Measurements from ENCODE around the gene SLC12A7. TPM values are rescaled to one million over a fixed set of nuclear protein-coding genes. Genes with fewer than 3 reads are reported as not detected.

SLC12A7 gene
- total and polyA plus RNA-seq, 2 of the 13 experiments (the other 11 are each of a cell fraction or from before 2014, with no cell fraction given), result 14.0 to 18.5 TPM

- TF ChIP-seq PAXIP1 (CRISPR knock-in tag; conservative IDR thresholded peaks at IDR 0.05) (peak; percentile 96), SUZ12 (IDR thresholded peaks at IDR 0.05; ENCODE audit: low read depth, low read length) (no peak), RXRA (CRISPR knock-in tag; IDR thresholded peaks at IDR 0.05) (peak; percentile 90), NFYC (CRISPR knock-in tag; IDR thresholded peaks at IDR 0.05) (no peak), NFIB (CRISPR knock-in tag; IDR thresholded peaks at IDR 0.05; ENCODE audit: borderline replicate concordance) (no peak), ZNF232 (CRISPR knock-in tag; IDR thresholded peaks at IDR 0.05; ENCODE audit: borderline replicate concordance) (peak; percentile 88; the same call in 1 of the 2 replicates), MBD4 (IDR thresholded peaks at IDR 0.05; ENCODE audit: borderline replicate concordance, low read length) (no peak), RARA (CRISPR knock-in tag; IDR thresholded peaks at IDR 0.05) (peak; percentile 83), HHEX (CRISPR knock-in tag; IDR thresholded peaks at IDR 0.05) (no peak), GATA4 (IDR thresholded peaks at IDR 0.05; ENCODE audit: borderline replicate concordance, low read depth) (peak; percentile 13; the same call in 1 of the 2 replicates), KDM3A (CRISPR knock-in tag; IDR thresholded peaks at IDR 0.05; ENCODE audit: low read depth) (peak; percentile 70), ZNF18 (CRISPR knock-in tag; IDR thresholded peaks at IDR 0.05; ENCODE audit: insufficient replicate concordance) (no peak), AKAP8 (CRISPR knock-in tag; IDR thresholded peaks at IDR 0.05) (no peak), CAMTA2 (CRISPR knock-in tag; IDR thresholded peaks at IDR 0.05; ENCODE audit: borderline replicate concordance) (no peak), ZNF512 (CRISPR knock-in tag; IDR thresholded peaks at IDR 0.05) (no peak), ZNF350 (CRISPR knock-in tag; IDR thresholded peaks at IDR 0.05; ENCODE audit: borderline replicate concordance, low read depth) (peak; percentile 39; the same call in 1 of the 2 replicates)
Observed at GRCh38 chr5:1107167-1108022, 4.5 kb downstream of the SLC12A7 start (continued).
